ENCODE measurements around the gene SNX8.

Gene SNX8

GRCh38 chr7:2241580-2242540 lies 72.4 kb downstream of the SNX8 start, which contains the start of the genes MRM2 and NUDT1:
Gene MRM2 (minus strand): TSS chr7:2242205. CDS start chr7:2242169, 36 bp downstream.
Gene NUDT1 (plus strand): TSS chr7:2242226. CDS start chr7:2244575, 2,349 bp downstream.
- Mint-ChIP-seq H3K27ac (peak within 1 kb of the TSS; percentile 93), H3K9me3 (no peaks in the 10 kb centered on the region), H3K4me3 (peak within 1 kb of the TSS; percentile 93), H3K4me1 (ENCODE audit: low read depth) (peaks cover 34% of the 10 kb centered on the region), H3K27me3 (no peaks in the 10 kb centered on the region), H3K36me3 (ENCODE audit: low read depth) (peaks cover 39% of the 10 kb centered on the region)

- H3K4me3 Mint-ChIP-seq = no peak overlapping the region
- H3K27me3 Mint-ChIP-seq = no peaks in the 10 kb centered on the region
- peaks cover 44% of the 10 kb centered on the region for H3K36me3 Mint-ChIP-seq (ENCODE audit: low read depth)
- H3K27ac Mint-ChIP-seq = no peak overlapping the region
- H3K4me1 Mint-ChIP-seq (ENCODE audit: low read depth) = peaks cover 35% of the 10 kb centered on the region
- H3K9me3 Mint-ChIP-seq = no peaks in the 10 kb centered on the region
These were observed 75.0 kb downstream of the SNX8 start for GRCh38 chr7:2239242-2239641.

- H3K9me3 Mint-ChIP-seq = no peaks in the 10 kb centered on the region
- peak overlapping the region; percentile 76 for H3K27ac Mint-ChIP-seq
- peaks cover 42% of the 10 kb centered on the region for H3K4me1 Mint-ChIP-seq (ENCODE audit: low read depth)
- peaks cover 49% of the 10 kb centered on the region for H3K36me3 Mint-ChIP-seq (ENCODE audit: low read depth)
- H3K27me3 Mint-ChIP-seq = no peaks in the 10 kb centered on the region
- peak overlapping the region; percentile 2 for H3K4me3 Mint-ChIP-seq
These were observed 77.1 kb downstream of the SNX8 start for GRCh38 chr7:2237109-2237602.

DNA sequence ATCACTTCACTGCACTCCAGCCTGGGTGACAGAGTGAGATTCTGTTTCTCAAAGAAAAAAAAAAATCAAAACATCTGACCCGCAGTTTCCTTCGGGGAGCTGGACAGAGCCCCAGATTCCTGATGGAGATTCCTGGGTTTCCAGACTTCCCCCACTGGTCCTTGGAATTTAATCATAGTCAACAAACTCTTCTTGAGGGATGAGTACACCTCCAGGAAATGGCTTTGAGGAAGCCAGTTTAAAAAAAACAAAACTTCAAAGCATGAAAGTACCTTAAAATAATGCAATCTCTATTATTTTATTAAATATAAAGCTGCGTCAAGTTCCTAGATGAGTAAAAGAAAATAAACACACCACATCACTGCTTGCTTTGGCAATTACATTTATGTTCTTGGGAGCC lies 80.3 kb downstream of the SNX8 start:
- Mint-ChIP-seq H3K4me3 (peak overlapping the region; percentile 58), H3K27ac (no peak overlapping the region), H3K27me3 (no peaks in the 10 kb centered on the region), H3K4me1 (ENCODE audit: low read depth) (peaks cover 35% of the 10 kb centered on the region), H3K36me3 (ENCODE audit: low read depth) (peaks cover 49% of the 10 kb centered on the region), H3K9me3 (no peaks in the 10 kb centered on the region)

- H3K27me3 Mint-ChIP-seq = no peaks in the 10 kb centered on the region
- no peaks in the 10 kb centered on the region for H3K9me3 Mint-ChIP-seq
- H3K4me1 Mint-ChIP-seq (ENCODE audit: low read depth) = peaks cover 35% of the 10 kb centered on the region
- peak within 1 kb of the TSS; percentile 92 for H3K4me3 Mint-ChIP-seq
- peaks cover 43% of the 10 kb centered on the region for H3K36me3 Mint-ChIP-seq (ENCODE audit: low read depth)
- peak within 1 kb of the TSS; percentile 91 for H3K27ac Mint-ChIP-seq
These were observed 81.3 kb downstream of the SNX8 start, which contains the start of gene MAD1L1 for GRCh38 chr7:2232766-2233520. Gene MAD1L1 (minus strand): TSS chr7:2232945. CDS start chr7:2230133, 2,812 bp downstream.

DNA sequence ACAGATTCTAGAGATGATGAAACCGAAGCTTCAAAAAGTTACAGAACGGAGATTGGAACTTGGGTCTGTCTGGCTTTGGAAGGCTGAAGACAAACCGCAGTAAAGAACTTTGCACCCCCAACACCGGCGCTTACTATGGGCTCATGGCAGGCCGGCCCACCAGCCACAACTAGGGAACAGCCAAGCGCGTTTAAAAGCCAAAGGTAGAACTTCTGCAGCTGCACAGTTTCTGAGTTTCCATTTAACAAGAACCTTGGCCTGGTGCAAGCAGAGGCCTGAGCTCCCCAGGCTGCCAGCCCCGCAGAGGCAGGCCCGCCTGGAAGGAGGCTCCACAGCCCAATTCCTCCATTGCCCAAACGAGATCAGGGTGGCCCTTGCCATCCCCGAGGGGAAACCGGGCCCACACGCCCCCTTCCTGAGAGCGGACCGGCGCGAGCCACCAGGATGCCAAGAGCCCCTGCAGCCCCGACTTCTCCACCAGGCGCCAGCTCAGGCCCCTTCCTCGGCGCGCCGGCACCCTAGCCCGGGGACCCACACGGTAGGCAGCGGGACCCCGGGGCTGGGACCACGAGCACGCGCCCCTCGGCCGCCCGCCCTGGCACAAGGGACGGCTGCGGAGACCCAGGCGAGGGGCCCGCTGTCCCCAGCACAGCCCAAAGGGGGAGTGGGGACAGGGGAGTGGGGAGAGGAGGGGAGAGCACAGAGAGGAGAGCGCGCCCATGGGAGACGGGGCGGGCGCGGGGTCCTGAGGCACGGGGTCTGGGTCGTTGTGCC lies 82.1 kb downstream of the SNX8 start:
- H3K27ac Mint-ChIP-seq = peak overlapping the region; percentile 38
- H3K4me3 Mint-ChIP-seq = peak overlapping the region; percentile 92
- H3K36me3 Mint-ChIP-seq (ENCODE audit: low read depth) = peaks cover 43% of the 10 kb centered on the region
- H3K9me3 Mint-ChIP-seq = no peaks in the 10 kb centered on the region
- H3K27me3 Mint-ChIP-seq = no peaks in the 10 kb centered on the region
- peaks cover 29% of the 10 kb centered on the region for H3K4me1 Mint-ChIP-seq (ENCODE audit: low read depth)

GRCh38 chr7:2230882-2231281 lies 83.4 kb downstream of the SNX8 start:
- H3K36me3 Mint-ChIP-seq (ENCODE audit: low read depth) = peaks cover 39% of the 10 kb centered on the region
- peaks cover 23% of the 10 kb centered on the region for H3K4me1 Mint-ChIP-seq (ENCODE audit: low read depth)
- no peak overlapping the region for H3K4me3 Mint-ChIP-seq

GRCh38 chr7:2230226-2230625 lies 84.0 kb downstream of the SNX8 start:
- H3K36me3 Mint-ChIP-seq (ENCODE audit: low read depth) = peaks cover 40% of the 10 kb centered on the region
- H3K4me3 Mint-ChIP-seq = no peak overlapping the region
- no peaks in the 10 kb centered on the region for H3K27me3 Mint-ChIP-seq
- peaks cover 23% of the 10 kb centered on the region for H3K4me1 Mint-ChIP-seq (ENCODE audit: low read depth)
- H3K27ac Mint-ChIP-seq = no peak overlapping the region
- H3K9me3 Mint-ChIP-seq = no peaks in the 10 kb centered on the region

More at GRCh38 chr7:2230882-2231281, 83.4 kb downstream of the SNX8 start:
- H3K9me3 Mint-ChIP-seq = no peaks in the 10 kb centered on the region
- no peak overlapping the region for H3K27ac Mint-ChIP-seq
- no peaks in the 10 kb centered on the region for H3K27me3 Mint-ChIP-seq

DNA sequence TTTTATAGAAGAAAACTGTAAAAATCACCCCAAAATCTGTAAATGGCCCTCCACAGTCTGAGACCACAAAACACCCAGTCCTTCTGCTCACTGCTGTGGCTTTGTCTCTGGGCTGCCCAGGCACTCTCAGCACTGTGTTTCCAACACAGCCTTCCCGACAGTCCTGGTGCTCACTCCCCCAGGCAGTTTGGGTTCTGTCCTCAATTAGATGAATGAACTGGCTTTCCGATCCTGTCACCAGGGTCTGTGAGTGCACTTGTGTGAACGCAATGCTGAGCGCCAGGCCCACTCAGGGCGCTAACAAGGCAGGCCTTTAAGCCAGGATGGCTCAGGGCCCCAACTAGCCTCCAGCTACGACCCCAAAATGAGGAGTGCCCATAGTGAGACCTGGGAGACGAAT lies 84.8 kb downstream of the SNX8 start:
- Mint-ChIP-seq H3K27ac (no peak overlapping the region), H3K36me3 (ENCODE audit: low read depth) (peaks cover 34% of the 10 kb centered on the region), H3K4me3 (no peak overlapping the region), H3K4me1 (ENCODE audit: low read depth) (peaks cover 23% of the 10 kb centered on the region), H3K27me3 (no peaks in the 10 kb centered on the region), H3K9me3 (no peaks in the 10 kb centered on the region)

DNA sequence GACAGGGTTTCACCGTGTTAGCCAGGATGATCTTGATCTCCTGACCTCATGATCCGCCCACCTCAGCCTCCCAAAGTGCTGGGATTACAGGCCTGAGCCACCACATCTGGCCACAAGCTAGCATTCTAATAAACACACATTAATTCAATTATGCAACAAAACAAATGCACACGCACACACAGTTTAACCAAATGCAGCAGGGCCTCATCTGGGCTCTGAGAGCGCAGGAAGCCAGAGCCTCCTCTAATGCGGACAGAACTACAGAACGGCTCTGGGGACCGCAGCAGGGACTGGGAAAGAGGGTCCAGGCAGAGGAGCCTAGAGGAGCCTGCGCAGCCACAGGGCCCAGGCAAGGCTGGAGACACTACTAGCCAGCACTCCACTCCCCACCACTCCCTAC lies 85.3 kb downstream of the SNX8 start:
- H3K4me3 Mint-ChIP-seq = no peak overlapping the region
- peaks cover 18% of the 10 kb centered on the region for H3K4me1 Mint-ChIP-seq (ENCODE audit: low read depth)
- H3K27ac Mint-ChIP-seq = no peak overlapping the region
- no peaks in the 10 kb centered on the region for H3K9me3 Mint-ChIP-seq
- H3K36me3 Mint-ChIP-seq (ENCODE audit: low read depth) = peaks cover 35% of the 10 kb centered on the region
- H3K27me3 Mint-ChIP-seq = no peaks in the 10 kb centered on the region

DNA sequence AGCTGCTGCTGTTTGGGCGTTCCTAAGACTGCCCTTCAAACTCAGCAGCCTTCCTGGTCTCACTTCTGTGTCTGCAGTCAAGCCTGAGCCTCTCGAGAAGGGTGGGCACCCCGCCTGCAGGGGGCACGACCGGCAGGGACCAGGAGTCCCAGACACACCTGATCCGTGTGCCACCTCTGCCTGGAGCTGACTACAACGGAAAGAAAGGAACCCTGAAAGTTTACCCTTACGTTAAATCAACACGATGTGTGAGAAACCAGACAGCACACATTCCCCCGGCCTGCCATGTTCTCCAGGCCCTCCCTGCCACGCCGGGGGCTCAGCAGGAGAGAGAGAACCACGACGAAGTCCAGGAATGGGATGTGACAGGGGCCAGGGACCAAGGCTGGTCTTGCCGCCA lies 86.5 kb downstream of the SNX8 start:
- Mint-ChIP-seq H3K9me3 (no peaks in the 10 kb centered on the region), H3K4me3 (no peak overlapping the region), H3K27me3 (no peaks in the 10 kb centered on the region), H3K36me3 (ENCODE audit: low read depth) (peaks cover 35% of the 10 kb centered on the region), H3K27ac (no peak overlapping the region), H3K4me1 (ENCODE audit: low read depth) (peaks cover 10% of the 10 kb centered on the region)

GRCh38 chr7:2225830-2226229 lies 88.4 kb downstream of the SNX8 start:
- Mint-ChIP-seq H3K36me3 (ENCODE audit: low read depth) (peaks cover 46% of the 10 kb centered on the region), H3K27me3 (no peaks in the 10 kb centered on the region), H3K27ac (no peak overlapping the region), H3K4me1 (ENCODE audit: low read depth) (peaks cover 4% of the 10 kb centered on the region), H3K9me3 (no peaks in the 10 kb centered on the region), H3K4me3 (no peak overlapping the region)

GRCh38 chr7:2225336-2225735 lies 88.9 kb downstream of the SNX8 start:
- Mint-ChIP-seq H3K9me3 (no peaks in the 10 kb centered on the region), H3K27ac (no peak overlapping the region)

DNA sequence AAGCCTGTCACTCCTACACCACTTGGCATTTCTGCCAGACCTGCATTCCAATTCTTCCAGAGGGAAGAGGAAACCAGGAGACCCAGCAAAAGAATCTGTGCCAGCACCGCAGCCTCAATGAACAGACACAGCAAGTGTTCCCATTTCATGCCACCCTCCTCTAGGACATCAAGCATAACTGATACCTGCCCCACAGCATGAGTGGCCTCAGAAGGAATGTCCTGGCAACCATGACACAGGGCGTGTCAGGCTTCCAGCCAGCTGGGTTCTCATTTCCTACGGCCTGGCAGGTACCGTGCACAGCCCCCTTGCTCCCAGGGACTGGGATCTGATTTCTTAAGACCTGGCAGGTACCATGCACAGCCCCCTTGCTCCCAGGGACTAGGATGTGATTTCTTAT lies 89.3 kb downstream of the SNX8 start:
- no peak overlapping the region for H3K4me3 Mint-ChIP-seq
- H3K36me3 Mint-ChIP-seq (ENCODE audit: low read depth) = peaks cover 44% of the 10 kb centered on the region
- H3K4me1 Mint-ChIP-seq (ENCODE audit: low read depth) = peaks cover under 1% of the 10 kb centered on the region
- no peaks in the 10 kb centered on the region for H3K9me3 Mint-ChIP-seq
- no peak overlapping the region for H3K27ac Mint-ChIP-seq
- no peaks in the 10 kb centered on the region for H3K27me3 Mint-ChIP-seq

More at GRCh38 chr7:2225336-2225735, 88.9 kb downstream of the SNX8 start:
- H3K27me3 Mint-ChIP-seq = no peaks in the 10 kb centered on the region
- H3K36me3 Mint-ChIP-seq (ENCODE audit: low read depth) = peaks cover 46% of the 10 kb centered on the region
- peaks cover 4% of the 10 kb centered on the region for H3K4me1 Mint-ChIP-seq (ENCODE audit: low read depth)
- no peak overlapping the region for H3K4me3 Mint-ChIP-seq
